HG03039 (cell line): Measurements from ENCODE around the gene MEX3A.
"Not testable (repeated sequence)": the region's sequence is repeated elsewhere in the genome, so short reads cannot be mapped to it uniquely, and the experiment has no call there.

Experiments
- ATAC-seq: cut with Tn5 transposase; IDR thresholded peaks from one replicate; pipeline ENCODE4 v1.9.1; 2021; ENCODE audit warnings: mild to moderate bottlenecking, moderate library complexity; ENCODE audit not compliant: unreplicated experiment

Gene MEX3A

GRCh38 chr1:156082309-156083091 lies at the start of gene MEX3A:
TSS of gene MEX3A (minus strand) at chr1:156082465. CDS start at chr1:156081998, 467 bp downstream.
- ATAC-seq: no peak

- ATAC-seq: no peak
These were observed 48.3 kb upstream of the MEX3A start for GRCh38 chr1:156130578-156130942.

- no peak for ATAC-seq
These were observed 47.7 kb upstream of the MEX3A start for GRCh38 chr1:156129687-156130577.

GRCh38 chr1:156128654-156129597 lies 46.7 kb upstream of the MEX3A start:
- ATAC-seq: no peak

GRCh38 chr1:156128308-156128653 lies 46.0 kb upstream of the MEX3A start:
- no peak for ATAC-seq

- ATAC-seq: no peak
These were observed 44.6 kb upstream of the MEX3A start for GRCh38 chr1:156126630-156127534.

GRCh38 chr1:156126043-156126629 lies 43.9 kb upstream of the MEX3A start:
- ATAC-seq: peak; percentile 31

- not testable (repeated sequence) for ATAC-seq
These were observed 43.3 kb upstream of the MEX3A start for GRCh38 chr1:156125544-156125943.

- no peak for ATAC-seq
These were observed 42.6 kb upstream of the MEX3A start for GRCh38 chr1:156124557-156125483.

GRCh38 chr1:156123356-156124196 lies 41.3 kb upstream of the MEX3A start:
- no peak for ATAC-seq

GRCh38 chr1:156122519-156123355 lies 40.5 kb upstream of the MEX3A start:
- ATAC-seq: no peak

- ATAC-seq: no peak
These were observed 39.8 kb upstream of the MEX3A start for GRCh38 chr1:156122086-156122485.

GRCh38 chr1:156121457-156121856 lies 39.2 kb upstream of the MEX3A start:
- no peak for ATAC-seq

GRCh38 chr1:156121005-156121404 lies 38.7 kb upstream of the MEX3A start:
- ATAC-seq: not testable (repeated sequence)

- no peak for ATAC-seq
These were observed 38.1 kb upstream of the MEX3A start for GRCh38 chr1:156120318-156120717.

- no peak for ATAC-seq
These were observed 37.4 kb upstream of the MEX3A start for GRCh38 chr1:156119503-156120209.
